Mesenchymal stem cell (in vitro differentiated cells and primary cell): Measurements from ENCODE around the gene THBS1. TPM values are rescaled to one million over a fixed set of nuclear protein-coding genes. Genes with fewer than 3 reads are reported as not detected.

ENCODE experiments used
- DNase-seq: peaks from one replicate; pipeline ENCODE4 v3.0.0-alpha.2; 2013
- H2AFZ ChIP-seq: one replicate; pipeline ENCODE4 v1.6.1; 2013; ENCODE audit warnings: low read depth, mild to moderate bottlenecking, control low read depth, inconsistent platforms, low read length, moderate library complexity
- H2AK5ac ChIP-seq: 2 replicates; pipeline ENCODE4 v1.6.1; 2013; ENCODE audit warnings: low read length, moderate library complexity, mild to moderate bottlenecking, inconsistent platforms; ENCODE audit not compliant: severe bottlenecking
- H2BK120ac ChIP-seq: one replicate; pipeline ENCODE4 v1.6.1; 2013; ENCODE audit warnings: low read depth, mild to moderate bottlenecking, inconsistent platforms, low read length, moderate library complexity
- H2BK12ac ChIP-seq, 2 experiments: one replicate each; pipeline ENCODE4 v1.6.1; 2013; ENCODE audit warnings: inconsistent platforms in 2 of 2, low read length in 2 of 2, mild to moderate bottlenecking in 2 of 2, moderate library complexity in 2 of 2, control low read depth in 1 of 2
- H2BK15ac ChIP-seq: one replicate; pipeline ENCODE4 v1.6.1; 2013; ENCODE audit warnings: mild to moderate bottlenecking, low read depth, inconsistent platforms; ENCODE audit not compliant: poor library complexity, severe bottlenecking
- H2BK5ac ChIP-seq: 2 replicates; pipeline ENCODE4 v1.6.1; 2013; ENCODE audit warnings: low read depth, mild to moderate bottlenecking, low read length, control low read depth, inconsistent platforms; ENCODE audit not compliant: poor library complexity, severe bottlenecking
- H3K14ac ChIP-seq, 2 experiments: one replicate each; pipeline ENCODE4 v1.6.1; 2013; ENCODE audit warnings: inconsistent platforms in 2 of 2, low read length in 2 of 2, control low read depth in 1 of 2, mild to moderate bottlenecking in 1 of 2, moderate library complexity in 1 of 2
- H3K18ac ChIP-seq, 2 experiments: one replicate each; pipeline ENCODE4 v1.6.1; 2013; ENCODE audit warnings: inconsistent platforms in 2 of 2, low read length in 2 of 2, control low read depth in 1 of 2, low read depth in 1 of 2, mild to moderate bottlenecking in 1 of 2
- H3K23ac ChIP-seq, 2 experiments: one replicate each; pipeline ENCODE4 v1.6.1; 2013; ENCODE audit warnings: inconsistent platforms in 2 of 2, low read length in 2 of 2, mild to moderate bottlenecking in 2 of 2, moderate library complexity in 2 of 2, control low read depth in 1 of 2
- H3K27ac ChIP-seq: 2 replicates; pipeline ENCODE4 v1.5.1; 2013; ENCODE audit warnings: mild to moderate bottlenecking, moderate library complexity, low read length, control low read depth, inconsistent platforms; ENCODE audit not compliant: poor library complexity, severe bottlenecking
- H3K27me3 ChIP-seq, 2 experiments: 2 replicates each; pipeline versions ENCODE4 v1.6.1 to v1.7.0; 2013; ENCODE audit warnings: low read length in 2 of 2, mild to moderate bottlenecking in 2 of 2, moderate library complexity in 2 of 2, control low read depth in 1 of 2, inconsistent platforms in 1 of 2; ENCODE audit not compliant: control insufficient read depth in 1 of 2, insufficient read depth in 1 of 2
- H3K36me3 ChIP-seq, 2 experiments: 2 replicates each; pipeline versions ENCODE4 v1.6.1 to v1.7.0; 2013; ENCODE audit warnings: low read length in 2 of 2, control low read depth in 1 of 2, inconsistent platforms in 1 of 2, low read depth in 1 of 2, mild to moderate bottlenecking in 1 of 2; ENCODE audit not compliant: insufficient read depth in 2 of 2, control insufficient read depth in 1 of 2
- H3K4ac ChIP-seq, 2 experiments: one replicate each; pipeline ENCODE4 v1.6.1; 2013; ENCODE audit warnings: inconsistent platforms in 2 of 2, low read length in 2 of 2, mild to moderate bottlenecking in 2 of 2, moderate library complexity in 2 of 2, control low read depth in 1 of 2, low read depth in 1 of 2
- H3K4me1 ChIP-seq: 2 replicates; pipeline ENCODE4 v1.6.1; 2013; ENCODE audit warnings: low read depth, low read length, control low read depth; ENCODE audit not compliant: control insufficient read depth, insufficient read depth
- H3K4me2 ChIP-seq: 2 replicates; pipeline ENCODE4 v1.6.1; 2013; ENCODE audit warnings: low read length, mild to moderate bottlenecking, inconsistent platforms; ENCODE audit not compliant: poor library complexity, severe bottlenecking
- H3K4me3 ChIP-seq, 2 experiments: 2 replicates each; pipeline versions ENCODE4 v1.5.1 to v1.7.0; 2013; ENCODE audit warnings: low read length in 2 of 2, mild to moderate bottlenecking in 2 of 2, control low read depth in 1 of 2, low read depth in 1 of 2; ENCODE audit not compliant: insufficient read depth in 1 of 2
- H3K79me1 ChIP-seq: replicated peaks from 2 replicates; pipeline ENCODE4 v1.6.1; 2013; ENCODE audit warnings: mild to moderate bottlenecking, control low read depth, low read length, inconsistent platforms; ENCODE audit not compliant: poor library complexity, severe bottlenecking
- H3K9ac ChIP-seq: 2 replicates; pipeline ENCODE4 v1.7.0; 2013; ENCODE audit warnings: mild to moderate bottlenecking, low read length, moderate library complexity
- H3K9me3 ChIP-seq: 2 replicates; pipeline ENCODE4 v1.7.0; 2013; ENCODE audit warnings: mild to moderate bottlenecking, low read length; ENCODE audit not compliant: control insufficient read depth
- H4K8ac ChIP-seq: one replicate; pipeline ENCODE4 v1.6.1; 2013; ENCODE audit warnings: inconsistent platforms, mild to moderate bottlenecking, low read length, moderate library complexity
- H4K91ac ChIP-seq: one replicate; pipeline ENCODE4 v1.6.1; 2013; ENCODE audit warnings: mild to moderate bottlenecking, low read length, inconsistent platforms
- WGBS: methylation state at CpG from one replicate; pipeline ENCODE4 v1.1.7; 2013; ENCODE audit warnings: mixed read lengths; 5-methylcytosine and 5-hydroxymethylcytosine counted together
- polyA plus RNA-seq, 2 experiments: library from polyadenylated mRNA; stranded (reverse); fragments of 200-250 nt; gene quantifications; one replicate each; pipeline ENCODE4 v1.2.3, GENCODE V29; 2013

The THBS1 gene
- polyA plus RNA-seq (2013, experiment 1 of 2) = 229 TPM
- 221 TPM for polyA plus RNA-seq (2013, experiment 2 of 2)

- WGBS = under 1% methylated on average over 71 of the region's 74 CpGs
- no peak within 1 kb of the TSS for H2AK5ac ChIP-seq
- H3K27ac ChIP-seq = peak within 1 kb of the TSS; percentile 96
These were observed at the start of gene THBS1 for GRCh38 chr15:39580485-39581241. Gene THBS1, plus strand, starts transcription at chr15:39581079. Its CDS starts 779 bp downstream, at chr15:39581858.

DNA sequence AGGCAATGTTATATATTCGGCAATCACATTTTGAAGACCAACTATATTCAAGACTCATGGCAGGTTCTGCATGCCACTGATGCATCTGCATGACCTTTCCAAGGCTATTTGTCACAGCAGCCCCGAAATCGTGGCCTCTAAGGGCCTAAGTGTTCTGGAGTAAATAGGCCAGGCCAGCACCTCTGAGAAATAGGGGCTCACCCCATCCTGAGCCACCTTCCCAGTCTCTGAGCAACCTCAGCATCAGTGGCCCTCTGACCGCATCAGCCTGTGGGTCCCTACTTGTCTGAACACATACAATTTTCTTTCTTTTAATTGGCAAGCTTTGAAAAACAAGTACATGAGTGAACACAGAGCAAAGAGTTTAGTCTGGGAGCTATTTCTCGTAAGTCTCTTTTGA, 45.9 kb upstream of the THBS1 start:
- H3K9ac ChIP-seq = no peak overlapping the region
- H3K36me3 ChIP-seq = no peaks in the 10 kb centered on the region
- peaks cover 0 to 7% of the 10 kb centered on the region in 2 experiments for H3K27me3 ChIP-seq
- no peaks in the 10 kb centered on the region for H3K79me1 ChIP-seq
- H4K91ac ChIP-seq = no peak overlapping the region
- no peak overlapping the region for H3K4ac ChIP-seq
- H3K27ac ChIP-seq = no peak overlapping the region
- no peak overlapping the region for H2BK12ac ChIP-seq
- H2BK120ac ChIP-seq = no peak overlapping the region
- no peak overlapping the region for H2BK5ac ChIP-seq
- no peak overlapping the region for H2AFZ ChIP-seq
- H3K4me3 ChIP-seq = no peak overlapping the region
- H3K9me3 ChIP-seq = no peaks in the 10 kb centered on the region
- H3K4me2 ChIP-seq = no peak overlapping the region
- no peak overlapping the region for H4K8ac ChIP-seq
- peak overlapping the region in 1 of 2 experiments; percentile 43 for H3K23ac ChIP-seq
- 92% methylated on average over 4 of the region's 5 CpGs for WGBS
- no peaks in the 10 kb centered on the region for H3K4me1 ChIP-seq
- no peak for DNase-seq
- H3K18ac ChIP-seq = no peak overlapping the region
- no peak overlapping the region for H2BK15ac ChIP-seq
- no peak overlapping the region for H2AK5ac ChIP-seq
- H3K14ac ChIP-seq = no peak overlapping the region

More at GRCh38 chr15:39580485-39581241, at the start of gene THBS1:
- Histone ChIP-seq H3K14ac (peak within 1 kb of the TSS in 1 of 2 experiments; percentile 94), H3K18ac (peak within 1 kb of the TSS; percentile 80 to 99), H4K8ac (peak within 1 kb of the TSS; percentile 93), H2BK12ac (peak within 1 kb of the TSS in 1 of 2 experiments; percentile 96), H3K9me3 (no peaks in the 10 kb centered on the region), H3K4me2 (peak within 1 kb of the TSS; percentile 87), H3K4me3 (peak within 1 kb of the TSS; percentile 85 to 88), H3K23ac (peak within 1 kb of the TSS in 1 of 2 experiments; percentile 90), H3K4ac (peak within 1 kb of the TSS; percentile 78 to 86), H3K4me1 (peaks cover 12% of the 10 kb centered on the region), H2BK15ac (peak within 1 kb of the TSS; percentile 96), H4K91ac (peak within 1 kb of the TSS; percentile 97), H3K9ac (peak within 1 kb of the TSS; percentile 92), H2BK5ac (peak within 1 kb of the TSS; percentile 97), H2BK120ac (peak within 1 kb of the TSS; percentile 98), H2AFZ (peak within 1 kb of the TSS; percentile 81), H3K27me3 (no peaks in the 10 kb centered on the region), H3K79me1 (no peaks in the 10 kb centered on the region), H3K36me3 (peaks cover 22 to 35% of the 10 kb centered on the region in 2 experiments)
- DNase-seq = peak; percentile 96

- no peak for DNase-seq
- no peaks in the 10 kb centered on the region for H3K79me1 ChIP-seq
- H3K4ac ChIP-seq = no peak overlapping the region
- H3K14ac ChIP-seq = no peak overlapping the region
- 80% methylated on average over 6 of the region's 10 CpGs for WGBS
- H2AK5ac ChIP-seq = no peak overlapping the region
- H3K4me2 ChIP-seq = no peak overlapping the region
- H3K27me3 ChIP-seq = peaks cover 0 to 7% of the 10 kb centered on the region in 2 experiments
- H3K23ac ChIP-seq = no peak overlapping the region
- no peaks in the 10 kb centered on the region for H3K36me3 ChIP-seq
- H4K8ac ChIP-seq = no peak overlapping the region
- H3K9me3 ChIP-seq = no peaks in the 10 kb centered on the region
- H2BK12ac ChIP-seq = no peak overlapping the region
- no peak overlapping the region for H3K4me3 ChIP-seq
- no peaks in the 10 kb centered on the region for H3K4me1 ChIP-seq
- H4K91ac ChIP-seq = no peak overlapping the region
- H3K27ac ChIP-seq = no peak overlapping the region
- H3K18ac ChIP-seq = no peak overlapping the region
- no peak overlapping the region for H2BK5ac ChIP-seq
- no peak overlapping the region for H2BK15ac ChIP-seq
- no peak overlapping the region for H2AFZ ChIP-seq
- no peak overlapping the region for H2BK120ac ChIP-seq
- H3K9ac ChIP-seq = no peak overlapping the region
These were observed 45.4 kb upstream of the THBS1 start for GRCh38 chr15:39535466-39535865.

DNA sequence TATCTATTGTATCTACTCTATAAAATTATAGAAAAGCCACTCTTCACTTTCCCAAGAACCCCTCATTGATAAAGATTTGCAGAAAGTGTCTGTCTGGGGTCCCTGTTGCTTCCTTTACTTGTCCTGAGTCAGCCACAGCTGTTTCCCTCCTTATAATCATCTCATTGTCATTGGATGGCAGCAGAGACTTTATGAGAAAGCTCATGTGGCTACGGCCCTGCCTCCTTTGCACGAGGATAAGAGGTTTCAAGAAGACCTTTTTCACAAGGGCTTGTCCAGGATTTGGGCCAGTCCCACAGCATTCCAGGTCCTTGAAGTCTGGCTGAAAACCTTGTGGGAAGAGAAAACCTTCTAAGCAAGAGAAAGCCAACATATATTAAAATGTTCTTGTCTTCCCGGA, 41.9 kb upstream of the THBS1 start:
- Histone ChIP-seq H3K9me3 (peaks cover 2% of the 10 kb centered on the region), H3K4me1 (no peaks in the 10 kb centered on the region), H2BK12ac (no peak overlapping the region), H3K4ac (no peak overlapping the region), H2BK5ac (no peak overlapping the region), H4K91ac (no peak overlapping the region), H3K27ac (no peak overlapping the region), H2BK120ac (no peak overlapping the region), H3K4me2 (no peak overlapping the region), H3K79me1 (no peaks in the 10 kb centered on the region), H3K23ac (no peak overlapping the region), H3K36me3 (no peaks in the 10 kb centered on the region), H2BK15ac (no peak overlapping the region), H2AFZ (no peak overlapping the region), H3K27me3 (peaks cover 0 to 7% of the 10 kb centered on the region in 2 experiments), H4K8ac (no peak overlapping the region), H2AK5ac (no peak overlapping the region), H3K14ac (no peak overlapping the region), H3K4me3 (no peak overlapping the region), H3K18ac (no peak overlapping the region), H3K9ac (no peak overlapping the region)
- WGBS = 77% methylated on average over 2 of the region's 3 CpGs
- no peak for DNase-seq
